H9 (cell line): ENCODE data around the gene CCDC30. TPM values are rescaled to one million over a fixed set of nuclear protein-coding genes. Genes with fewer than 3 reads are reported as not detected.

Experiments used
- DNase-seq: peaks from one replicate; pipeline ENCODE4 v3.0.0-alpha.2; 2017
- H2AFZ ChIP-seq: one replicate; pipeline ENCODE4 v1.6.1; 2013; ENCODE audit warnings: mild to moderate bottlenecking, low read length, control low read depth, moderate library complexity
- H2AK5ac ChIP-seq: 2 replicates; pipeline ENCODE4 v1.6.1; 2013; ENCODE audit warnings: low read length, control low read depth, mixed read lengths; ENCODE audit not compliant: insufficient read length
- H2BK120ac ChIP-seq: one replicate; pipeline ENCODE4 v1.6.1; 2013; ENCODE audit warnings: low read depth, mild to moderate bottlenecking, low read length, control low read depth, inconsistent platforms; ENCODE audit not compliant: poor library complexity, severe bottlenecking
- H2BK12ac ChIP-seq: 2 replicates; pipeline ENCODE4 v1.6.1; 2013; ENCODE audit warnings: low read length, control low read depth, mixed read lengths, low read depth; ENCODE audit not compliant: insufficient read length
- H2BK15ac ChIP-seq: 2 replicates; pipeline ENCODE4 v1.6.1; 2013; ENCODE audit warnings: low read depth, low read length, control low read depth
- H2BK20ac ChIP-seq: one replicate; pipeline ENCODE4 v1.6.1; 2013; ENCODE audit warnings: low read depth, mild to moderate bottlenecking, low read length, control low read depth, inconsistent platforms; ENCODE audit not compliant: poor library complexity, severe bottlenecking
- H2BK5ac ChIP-seq: 2 replicates; pipeline ENCODE4 v1.6.1; 2013; ENCODE audit warnings: low read length, control low read depth, mixed read lengths; ENCODE audit not compliant: insufficient read length
- H3K14ac ChIP-seq: 2 replicates; pipeline ENCODE4 v1.6.1; 2013; ENCODE audit warnings: low read length, control low read depth; ENCODE audit not compliant: insufficient read depth
- H3K18ac ChIP-seq: 2 replicates; pipeline ENCODE4 v1.6.1; 2013; ENCODE audit warnings: low read depth, mild to moderate bottlenecking, mixed read lengths, low read length, control low read depth; ENCODE audit not compliant: insufficient read length
- H3K23ac ChIP-seq: 2 replicates; pipeline ENCODE4 v1.6.1; 2013; ENCODE audit warnings: low read length, control low read depth, mixed read lengths, low read depth; ENCODE audit not compliant: insufficient read length
- H3K23me2 ChIP-seq: 2 replicates; pipeline ENCODE4 v1.6.1; 2013; ENCODE audit warnings: low read depth, mild to moderate bottlenecking, mixed read lengths, low read length, control low read depth; ENCODE audit not compliant: insufficient read length, poor library complexity, severe bottlenecking
- H3K27ac ChIP-seq: 2 replicates; pipeline ENCODE4 v1.5.1; 2013; ENCODE audit warnings: low read length, control low read depth, mixed read lengths, low read depth; ENCODE audit not compliant: insufficient read length
- H3K27me3 ChIP-seq: 2 replicates; pipeline ENCODE4 v1.6.1; 2013; ENCODE audit warnings: low read length, control low read depth, inconsistent platforms; ENCODE audit not compliant: insufficient read depth
- H3K4ac ChIP-seq: 2 replicates; pipeline ENCODE4 v1.6.1; 2013; ENCODE audit warnings: low read depth, mild to moderate bottlenecking, control low read depth, inconsistent platforms, low read length, moderate library complexity
- H3K4me1 ChIP-seq: 2 replicates; pipeline ENCODE4 v1.6.1; 2013; ENCODE audit warnings: low read length, control low read depth, inconsistent platforms; ENCODE audit not compliant: insufficient read depth
- H3K4me2 ChIP-seq: 2 replicates; pipeline ENCODE4 v1.6.1; 2013; ENCODE audit warnings: low read length, control low read depth, mixed read lengths; ENCODE audit not compliant: insufficient read length, insufficient read depth
- H3K56ac ChIP-seq: 2 replicates; pipeline ENCODE4 v1.6.1; 2013; ENCODE audit warnings: low read depth, mild to moderate bottlenecking, mixed read lengths, low read length, control low read depth; ENCODE audit not compliant: insufficient read length
- H3K79me1 ChIP-seq: 2 replicates; pipeline ENCODE4 v1.6.1; 2013; ENCODE audit warnings: low read depth, mild to moderate bottlenecking, moderate library complexity, low read length, control low read depth, inconsistent platforms; ENCODE audit not compliant: insufficient read depth, poor library complexity, severe bottlenecking
- H3K79me2 ChIP-seq: 2 replicates; pipeline ENCODE4 v1.6.1; 2013; ENCODE audit warnings: low read length, control low read depth, inconsistent platforms; ENCODE audit not compliant: insufficient read depth
- H3K9ac ChIP-seq: 2 replicates; pipeline ENCODE4 v1.6.1; 2013; ENCODE audit warnings: low read length, control low read depth, mixed read lengths; ENCODE audit not compliant: insufficient read length; ENCODE audit errors: extremely low read depth
- H3K9me3 ChIP-seq: one replicate; pipeline ENCODE4 v1.6.1; 2013; ENCODE audit warnings: low read depth, low read length, inconsistent platforms; ENCODE audit not compliant: control insufficient read depth
- H3T11ph ChIP-seq: one replicate; pipeline ENCODE4 v1.6.1; 2013; ENCODE audit warnings: mild to moderate bottlenecking, low read length, control low read depth, inconsistent platforms
- H4K20me1 ChIP-seq: one replicate; pipeline ENCODE4 v1.6.1; 2013; ENCODE audit not compliant: control insufficient read depth, insufficient read length, insufficient read depth
- H4K5ac ChIP-seq: 2 replicates; pipeline ENCODE4 v1.6.1; 2013; ENCODE audit warnings: low read depth, mild to moderate bottlenecking, mixed read lengths, low read length, control low read depth; ENCODE audit not compliant: insufficient read length
- H4K8ac ChIP-seq: replicated peaks from 2 replicates; pipeline ENCODE4 v1.6.1; 2013; ENCODE audit warnings: low read length, control low read depth, mixed read lengths, low read depth; ENCODE audit not compliant: insufficient read length
- H4K91ac ChIP-seq: 2 replicates; pipeline ENCODE4 v1.6.1; 2013; ENCODE audit warnings: low read depth, mild to moderate bottlenecking, moderate library complexity, mixed read lengths, low read length, control low read depth; ENCODE audit not compliant: insufficient read length
- H3K27ac Mint-ChIP-seq, 3 experiments: 2 replicates in 2 of 3; 3 replicates in 1 of 3; pipeline ENCODE4 v1.8.0; 2020 to 2021; ENCODE audit warnings: mixed read lengths in 3 of 3, mild to moderate bottlenecking in 1 of 3, moderate library complexity in 1 of 3
- H3K27me3 Mint-ChIP-seq: 2 replicates; pipeline ENCODE4 v1.8.0; 2021; ENCODE audit warnings: low read depth, mild to moderate bottlenecking, moderate library complexity, mixed read lengths
- H3K36me3 Mint-ChIP-seq, 3 experiments: 2 replicates in 2 of 3; 3 replicates in 1 of 3; pipeline ENCODE4 v1.8.0; 2020 to 2021; ENCODE audit warnings: low read depth in 3 of 3, mixed read lengths in 3 of 3; ENCODE audit not compliant: insufficient read depth in 1 of 3
- H3K4me1 Mint-ChIP-seq, 2 experiments: 2 replicates each; pipeline ENCODE4 v1.8.0; 2020; ENCODE audit warnings: mixed read lengths in 2 of 2
- H3K4me3 Mint-ChIP-seq, 2 experiments: 2 replicates in 1 of 2; 3 replicates in 1 of 2; pipeline ENCODE4 v1.8.0; 2020 to 2021; ENCODE audit warnings: mild to moderate bottlenecking in 2 of 2, mixed read lengths in 2 of 2, moderate library complexity in 1 of 2
- H3K9me3 Mint-ChIP-seq, 2 experiments: 2 replicates in 1 of 2; 3 replicates in 1 of 2; pipeline ENCODE4 v1.8.0; 2020; ENCODE audit warnings: mild to moderate bottlenecking in 2 of 2, mixed read lengths in 2 of 2, moderate library complexity in 1 of 2
- WGBS: extraction: QIAGEN DNeasy Blood & Tissue Kit; methylation state at CpG from one replicate; pipeline ENCODE4 v1.1.7; 2013; ENCODE audit warnings: missing lambda C conversion rate, low lambda C conversion rate, mixed read lengths; ENCODE audit not compliant: insufficient read length; ENCODE audit errors: extremely low coverage; 5-methylcytosine and 5-hydroxymethylcytosine counted together
- total RNA-seq: library from RNA; stranded (reverse); gene quantifications from 2 replicates; pipeline ENCODE4 v1.2.1, GENCODE V29; 2021
- TF ChIP-seq, protein P1 (sequence below): fragments of 200-600 bp; sonication (generic); conservative IDR thresholded peaks from 3 replicates; pipeline ENCODE4 v1.8.0; 2021; ENCODE audit warnings: antibody characterized with exemption, mild to moderate bottlenecking

The CCDC30 gene
- total RNA-seq, 1 experiment from 2014 or later, result 1.8 TPM

DNA sequence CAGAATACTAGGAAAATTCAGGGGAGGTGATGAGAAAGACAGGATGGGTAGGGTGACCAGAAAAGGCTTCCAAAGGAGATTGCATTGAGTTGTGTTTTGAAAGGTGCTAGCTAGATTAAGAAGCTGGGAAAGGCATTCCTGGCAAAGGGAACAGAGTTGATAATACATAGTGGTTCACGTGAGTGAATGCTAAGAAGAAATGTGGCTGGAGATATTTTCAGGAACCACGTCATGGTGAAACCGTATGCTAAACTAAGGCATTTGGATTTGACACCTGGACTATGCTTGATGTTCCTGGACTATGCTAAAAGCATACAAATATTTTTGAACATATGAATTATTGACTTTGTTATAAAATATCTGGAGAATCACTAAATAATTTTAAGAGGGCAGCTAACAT lies 14.7 kb downstream of the CCDC30 start:
- peaks cover 2% of the 10 kb centered on the region for H3K23me2 ChIP-seq
- H2AK5ac ChIP-seq, result no peak overlapping the region
- Mint-ChIP-seq H3K9me3 (no peaks in the 10 kb centered on the region), H3K27ac (no peak overlapping the region), H3K27me3 (no peaks in the 10 kb centered on the region; the same call in 1 of the 2 replicates), H3K4me3 (no peak overlapping the region), H3K36me3 (no peaks in the 10 kb centered on the region), H3K4me1 (peaks cover 3 to 4% of the 10 kb centered on the region in 2 experiments)
- no peak overlapping the region for H2BK12ac ChIP-seq
- no peaks in the 10 kb centered on the region for H3K79me2 ChIP-seq
- DNase-seq, result no peak
- H2BK120ac ChIP-seq, result no peak overlapping the region
- no peaks in the 10 kb centered on the region for H3K27me3 ChIP-seq
- H3K4me2 ChIP-seq, result no peak overlapping the region
- H3K27ac ChIP-seq, result no peak overlapping the region
- H3K79me1 ChIP-seq, result no peaks in the 10 kb centered on the region
- H3K14ac ChIP-seq, result no peak overlapping the region
- no peak overlapping the region for H3K18ac ChIP-seq
- H2BK20ac ChIP-seq, result no peak overlapping the region
- no CpG with 5 or more reads among the region's 3 CpGs for WGBS
- H2BK15ac ChIP-seq, result no peak overlapping the region
- no peak overlapping the region for H3K9ac ChIP-seq
- no peaks in the 10 kb centered on the region for H3K4me1 ChIP-seq
- no peak overlapping the region for H4K8ac ChIP-seq
- H3K56ac ChIP-seq, result no peak overlapping the region
- no peak overlapping the region for H3K4ac ChIP-seq
- TF ChIP-seq, protein P1, sequence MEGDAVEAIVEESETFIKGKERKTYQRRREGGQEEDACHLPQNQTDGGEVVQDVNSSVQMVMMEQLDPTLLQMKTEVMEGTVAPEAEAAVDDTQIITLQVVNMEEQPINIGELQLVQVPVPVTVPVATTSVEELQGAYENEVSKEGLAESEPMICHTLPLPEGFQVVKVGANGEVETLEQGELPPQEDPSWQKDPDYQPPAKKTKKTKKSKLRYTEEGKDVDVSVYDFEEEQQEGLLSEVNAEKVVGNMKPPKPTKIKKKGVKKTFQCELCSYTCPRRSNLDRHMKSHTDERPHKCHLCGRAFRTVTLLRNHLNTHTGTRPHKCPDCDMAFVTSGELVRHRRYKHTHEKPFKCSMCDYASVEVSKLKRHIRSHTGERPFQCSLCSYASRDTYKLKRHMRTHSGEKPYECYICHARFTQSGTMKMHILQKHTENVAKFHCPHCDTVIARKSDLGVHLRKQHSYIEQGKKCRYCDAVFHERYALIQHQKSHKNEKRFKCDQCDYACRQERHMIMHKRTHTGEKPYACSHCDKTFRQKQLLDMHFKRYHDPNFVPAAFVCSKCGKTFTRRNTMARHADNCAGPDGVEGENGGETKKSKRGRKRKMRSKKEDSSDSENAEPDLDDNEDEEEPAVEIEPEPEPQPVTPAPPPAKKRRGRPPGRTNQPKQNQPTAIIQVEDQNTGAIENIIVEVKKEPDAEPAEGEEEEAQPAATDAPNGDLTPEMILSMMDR, result no peak
- H4K5ac ChIP-seq, result no peak overlapping the region
- H4K20me1 ChIP-seq, result no peaks in the 10 kb centered on the region
- H2AFZ ChIP-seq, result no peak overlapping the region
- H3K9me3 ChIP-seq, result no peaks in the 10 kb centered on the region
- H3K23ac ChIP-seq, result no peak overlapping the region
- no peak overlapping the region for H2BK5ac ChIP-seq
- H4K91ac ChIP-seq, result no peak overlapping the region
- no peak overlapping the region for H3T11ph ChIP-seq
